EH (cell line): Measurements from ENCODE around the gene MYH9.
"Not testable (repeated sequence)": the region's sequence is repeated elsewhere in the genome, so short reads cannot be mapped to it uniquely, and the experiment has no call there.

Source experiments
- DNase-seq: peaks from one replicate; pipeline ENCODE4 v3.0.0-alpha.2; 2015; ENCODE audit warnings: low read depth

Gene MYH9

DNA sequence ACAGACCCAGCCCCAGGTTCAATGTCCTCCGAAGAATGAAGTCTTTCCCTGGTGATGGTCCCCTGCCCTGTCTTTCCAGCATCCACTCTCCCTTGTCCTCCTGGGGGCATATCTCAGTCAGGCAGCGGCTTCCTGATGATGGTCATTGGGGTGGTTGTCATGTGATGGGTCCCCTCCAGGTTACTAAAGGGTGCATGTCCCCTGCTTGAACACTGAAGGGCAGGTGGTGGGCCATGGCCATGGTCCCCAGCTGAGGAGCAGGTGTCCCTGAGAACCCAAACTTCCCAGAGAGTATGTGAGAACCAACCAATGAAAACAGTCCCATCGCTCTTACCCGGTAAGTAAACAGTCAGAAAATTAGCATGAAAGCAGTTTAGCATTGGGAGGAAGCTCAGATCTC, 120.7 kb downstream of the MYH9 start:
- peak; percentile 16 for DNase-seq

DNA sequence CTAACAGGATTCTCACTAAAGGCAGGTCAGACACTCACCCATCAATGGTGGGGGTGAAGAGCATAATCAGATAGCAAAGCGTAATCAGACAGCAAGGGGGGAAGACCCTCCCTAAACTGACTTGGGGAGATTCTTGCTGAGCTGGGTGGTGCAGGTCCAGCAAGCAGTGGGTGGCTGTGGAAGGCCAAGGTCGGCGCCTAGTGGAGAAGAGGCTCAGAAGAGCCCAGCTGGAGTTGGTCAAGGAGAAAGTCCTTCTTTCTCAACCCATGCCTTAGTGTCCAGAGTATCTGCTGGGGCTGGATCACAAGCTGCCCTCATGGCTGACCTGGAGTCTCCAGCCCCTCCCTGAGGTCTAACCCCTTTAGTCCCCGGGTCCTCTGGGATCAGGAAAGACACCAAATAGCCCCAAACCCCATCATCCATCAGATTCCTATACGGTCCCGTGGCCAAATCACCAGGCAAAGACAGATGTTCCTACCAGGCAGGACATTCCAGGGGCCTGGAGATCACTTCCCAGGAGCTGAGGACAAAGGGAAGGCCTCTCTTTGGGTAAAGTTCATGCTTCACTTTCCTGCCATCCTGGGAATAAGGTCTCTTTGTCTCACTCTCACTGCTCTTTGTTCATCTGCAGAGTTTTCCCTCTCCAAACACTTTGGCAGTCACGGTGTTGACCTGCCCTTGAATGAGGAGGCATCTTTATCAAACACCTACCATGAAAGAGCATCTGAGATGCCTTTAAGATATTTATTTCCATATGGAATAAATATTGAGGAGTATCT, 123.7 kb downstream of the MYH9 start:
- DNase-seq = peak; percentile 11

DNA sequence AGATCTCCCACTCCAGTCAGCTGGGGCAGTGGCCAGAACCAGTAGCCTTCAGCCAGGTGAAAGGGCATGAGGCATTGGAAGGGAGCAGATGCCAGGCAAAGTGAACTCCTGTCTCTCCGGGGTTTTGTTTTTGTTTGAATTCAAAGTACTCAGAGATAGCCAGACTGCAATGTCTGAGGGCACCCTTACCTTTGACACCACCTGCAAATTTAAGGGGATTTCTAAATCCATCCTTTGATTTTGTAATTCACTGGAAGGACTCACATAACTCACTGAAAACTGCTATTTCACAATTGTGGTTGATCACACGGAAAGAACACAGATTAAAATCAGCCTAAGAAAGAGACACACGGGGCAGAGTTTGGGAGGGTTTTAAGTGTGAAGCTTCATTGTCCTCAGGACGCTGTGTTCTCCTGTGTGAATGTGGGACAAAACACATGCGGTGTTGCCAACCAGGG, 124.5 kb downstream of the MYH9 start:
- peak; percentile 28 for DNase-seq

DNA sequence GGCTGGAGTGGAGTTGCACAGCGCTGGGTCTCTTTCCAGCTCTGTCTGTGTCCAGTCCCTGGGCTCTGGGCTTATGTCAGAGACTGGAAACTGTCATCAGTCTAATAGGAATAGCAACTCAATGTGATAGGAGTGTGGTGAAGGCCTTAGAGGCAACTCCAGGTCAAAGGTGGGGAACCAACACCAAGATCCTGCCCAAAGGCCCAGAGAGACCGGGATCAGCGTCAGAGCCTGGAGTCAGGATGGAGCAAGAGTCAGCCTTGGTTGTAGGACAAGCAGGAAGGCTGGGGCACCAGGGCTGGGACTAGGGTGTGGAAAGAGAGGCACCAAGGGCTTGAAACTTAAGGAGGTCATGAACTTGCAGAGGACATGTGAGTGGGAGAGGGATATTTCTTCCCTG, 125.5 kb downstream of the MYH9 start:
- not testable (repeated sequence) for DNase-seq

DNA sequence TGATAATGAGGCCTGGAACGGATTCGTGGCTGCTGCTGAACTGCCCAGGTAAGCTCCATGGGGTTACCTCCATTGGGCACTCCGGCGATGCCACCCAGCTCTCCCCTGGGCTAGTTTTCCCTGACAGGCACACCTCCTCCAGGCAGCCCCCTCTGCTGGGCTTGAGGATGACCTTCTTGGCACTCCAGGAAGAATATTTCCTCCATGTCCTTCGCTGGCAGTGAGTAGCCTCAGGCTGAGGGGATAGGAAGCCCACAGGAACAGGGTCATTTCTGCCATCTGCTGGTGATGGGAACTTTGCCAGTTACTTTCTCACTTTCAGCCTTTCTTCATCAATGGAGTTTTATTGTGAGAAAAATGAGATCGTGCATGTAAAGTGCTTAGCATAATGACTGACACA, 126.1 kb downstream of the MYH9 start:
- not testable (repeated sequence) for DNase-seq

DNA sequence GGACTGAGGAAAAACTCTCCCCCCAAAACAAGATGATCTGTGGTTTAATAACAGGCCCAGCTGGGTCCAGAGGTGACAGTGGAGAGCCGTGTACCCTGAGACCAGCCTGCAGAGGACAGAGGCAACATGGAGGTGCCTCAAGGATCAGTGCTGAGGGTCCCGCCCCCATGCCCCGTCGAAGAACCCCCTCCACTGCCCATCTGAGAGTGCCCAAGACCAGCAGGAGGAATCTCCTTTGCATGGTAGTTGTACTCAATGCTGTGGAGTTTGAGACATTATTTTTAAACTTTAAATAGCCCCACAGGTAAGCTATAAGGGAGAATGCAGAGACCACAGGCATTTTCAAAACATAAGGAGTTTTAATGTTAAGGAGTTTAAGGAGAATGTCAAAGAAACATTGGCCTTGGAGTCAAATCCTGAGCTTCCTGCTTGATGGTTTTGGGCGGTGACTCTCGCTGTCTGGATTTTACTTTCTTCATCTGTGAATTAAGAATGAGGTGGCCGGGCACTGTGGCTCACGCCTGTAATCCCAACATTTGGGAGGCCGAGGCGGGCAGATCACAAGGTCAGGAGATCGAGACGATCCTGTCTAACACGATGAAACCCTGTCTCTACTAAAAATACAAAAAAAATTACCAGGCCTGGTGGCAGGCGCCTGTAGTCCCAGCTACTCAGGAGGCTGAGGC, 128.0 kb downstream of the MYH9 start:
- DNase-seq = no peak

DNA sequence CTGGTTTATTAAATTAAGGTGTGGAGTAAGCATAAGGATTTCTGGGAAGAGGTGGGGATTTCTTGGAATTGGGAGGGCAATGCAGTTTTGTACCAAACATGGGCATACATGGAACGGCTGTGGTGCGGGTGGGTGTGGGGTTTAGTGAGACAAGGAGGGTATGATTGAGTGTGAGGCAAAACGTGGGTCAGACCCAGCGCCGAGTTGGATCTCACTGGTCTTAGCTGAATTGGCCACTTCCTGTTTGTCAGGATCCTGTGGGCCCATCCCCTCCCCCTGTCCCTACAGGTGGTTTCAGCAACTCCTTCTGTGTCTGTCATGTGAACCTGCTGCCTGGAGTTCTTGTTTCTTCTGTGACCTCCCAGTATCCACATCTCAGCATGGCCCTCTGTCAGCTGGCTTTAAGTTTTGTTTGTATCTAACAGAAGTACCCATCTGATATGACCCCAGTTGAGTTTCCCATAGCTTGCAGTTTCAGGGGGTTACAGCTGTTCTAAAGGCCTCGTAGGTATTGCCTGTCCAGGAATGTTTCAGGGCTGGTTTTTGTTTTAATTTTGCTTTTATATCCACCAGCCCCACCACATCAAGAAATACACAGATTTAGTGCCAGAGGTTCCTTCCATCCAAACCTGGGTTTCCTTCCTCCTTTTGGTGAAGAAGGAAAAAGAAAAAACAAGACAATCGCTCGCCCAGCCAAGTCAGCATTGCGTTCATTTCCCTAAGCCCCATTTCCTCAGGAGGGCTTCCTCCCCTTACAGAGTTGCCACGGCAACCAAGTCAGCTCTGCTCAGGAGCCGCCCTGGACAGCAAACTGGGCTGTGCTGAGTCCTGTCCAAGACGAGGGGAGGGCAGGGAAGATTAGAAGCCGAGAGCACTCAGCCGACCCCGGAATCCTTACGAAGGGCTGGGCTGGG, 128.8 kb downstream of the MYH9 start:
- no peak for DNase-seq

DNA sequence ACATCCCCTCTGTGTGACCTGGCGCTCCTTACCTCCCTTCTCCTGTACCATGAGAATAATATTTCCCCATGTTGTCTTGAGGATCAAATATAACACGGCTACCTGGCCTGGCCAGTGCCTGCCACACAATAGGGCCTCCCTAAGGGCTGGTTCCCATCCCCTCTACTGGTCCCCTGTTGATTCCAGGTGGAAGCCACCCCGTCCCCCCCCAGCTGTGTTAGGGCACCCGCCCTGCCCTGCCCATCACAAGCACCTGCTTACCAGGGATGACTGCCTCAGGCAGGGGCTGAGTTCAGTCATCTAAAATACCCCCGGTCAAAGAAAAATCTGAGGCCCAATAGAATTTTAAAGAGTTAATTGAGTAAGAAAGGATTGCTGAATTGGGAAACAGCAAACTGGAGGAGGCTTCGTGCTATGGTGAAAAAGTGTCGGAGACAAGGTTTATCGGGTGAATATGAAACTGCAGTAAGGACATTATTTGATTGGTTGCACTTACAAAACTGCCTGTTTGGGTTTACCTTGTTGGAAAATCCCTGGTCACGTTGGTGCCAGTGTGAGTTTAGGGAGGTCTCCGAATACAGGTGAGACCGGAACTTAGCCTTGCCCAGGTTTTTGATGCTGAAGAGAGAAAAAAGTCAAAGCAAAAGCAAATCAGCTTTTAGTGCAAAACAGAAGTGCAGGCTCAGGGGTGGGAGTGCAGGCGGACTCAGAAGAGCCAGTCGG, 129.7 kb downstream of the MYH9 start:
- no peak for DNase-seq

DNA sequence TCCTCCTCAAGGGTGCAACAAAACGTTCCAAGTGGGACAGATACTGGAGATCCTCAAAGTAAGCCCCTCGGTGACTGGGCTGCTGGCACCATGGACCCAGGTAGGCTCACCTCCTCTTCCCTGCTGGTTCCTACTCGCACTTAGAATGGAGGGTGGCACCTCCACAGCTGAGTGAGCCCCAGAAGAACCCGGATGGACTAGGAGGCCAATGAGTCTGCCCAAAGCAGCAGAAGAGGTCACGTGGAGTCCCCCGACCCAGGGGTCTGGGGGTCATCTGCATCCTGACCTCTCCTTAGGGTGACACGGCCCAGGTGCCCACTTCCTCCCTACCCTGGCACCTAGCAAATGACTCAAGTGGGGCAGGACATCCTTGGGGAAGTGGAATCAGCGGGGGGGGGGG, 130.5 kb downstream of the MYH9 start:
- no peak for DNase-seq

DNA sequence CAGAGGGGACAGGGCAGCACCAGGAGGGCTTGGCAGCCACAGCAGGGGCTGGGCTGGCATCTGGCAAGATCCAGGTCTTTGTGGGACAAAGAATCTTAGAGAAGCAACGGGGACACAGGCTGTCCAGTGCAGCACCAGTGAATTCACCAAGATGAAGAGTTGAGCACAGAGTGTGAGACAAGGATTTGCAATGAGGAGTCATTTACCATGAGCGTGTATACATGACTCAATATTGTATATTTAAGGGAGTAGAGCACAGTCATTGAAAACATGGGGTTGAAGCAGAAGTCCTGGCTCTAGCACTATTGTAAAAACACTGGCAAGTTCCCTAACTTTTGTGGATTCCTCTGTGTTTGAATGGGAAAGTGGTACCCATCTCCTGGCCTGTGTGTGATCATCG, 131.3 kb downstream of the MYH9 start:
- no peak for DNase-seq

DNA sequence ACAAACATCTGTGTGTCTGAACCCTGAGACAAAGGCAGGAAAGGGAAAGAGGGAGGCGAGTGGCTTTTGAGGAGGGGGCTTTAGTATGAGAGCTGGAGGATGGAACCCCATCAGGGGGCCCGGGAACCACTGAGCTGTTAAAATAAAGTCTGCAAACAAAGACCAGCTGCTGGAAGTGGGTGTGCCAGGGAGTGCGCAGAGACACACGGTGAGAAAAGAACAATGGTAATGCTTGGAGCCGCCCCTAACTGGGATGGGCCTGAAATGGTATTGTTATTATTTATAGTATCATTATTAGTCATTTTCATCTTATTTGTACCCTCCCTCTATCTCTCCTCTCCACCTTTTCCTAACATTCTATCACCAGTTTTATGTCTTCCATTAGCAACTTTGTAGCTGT, 132.2 kb downstream of the MYH9 start:
- not testable (repeated sequence) for DNase-seq

DNA sequence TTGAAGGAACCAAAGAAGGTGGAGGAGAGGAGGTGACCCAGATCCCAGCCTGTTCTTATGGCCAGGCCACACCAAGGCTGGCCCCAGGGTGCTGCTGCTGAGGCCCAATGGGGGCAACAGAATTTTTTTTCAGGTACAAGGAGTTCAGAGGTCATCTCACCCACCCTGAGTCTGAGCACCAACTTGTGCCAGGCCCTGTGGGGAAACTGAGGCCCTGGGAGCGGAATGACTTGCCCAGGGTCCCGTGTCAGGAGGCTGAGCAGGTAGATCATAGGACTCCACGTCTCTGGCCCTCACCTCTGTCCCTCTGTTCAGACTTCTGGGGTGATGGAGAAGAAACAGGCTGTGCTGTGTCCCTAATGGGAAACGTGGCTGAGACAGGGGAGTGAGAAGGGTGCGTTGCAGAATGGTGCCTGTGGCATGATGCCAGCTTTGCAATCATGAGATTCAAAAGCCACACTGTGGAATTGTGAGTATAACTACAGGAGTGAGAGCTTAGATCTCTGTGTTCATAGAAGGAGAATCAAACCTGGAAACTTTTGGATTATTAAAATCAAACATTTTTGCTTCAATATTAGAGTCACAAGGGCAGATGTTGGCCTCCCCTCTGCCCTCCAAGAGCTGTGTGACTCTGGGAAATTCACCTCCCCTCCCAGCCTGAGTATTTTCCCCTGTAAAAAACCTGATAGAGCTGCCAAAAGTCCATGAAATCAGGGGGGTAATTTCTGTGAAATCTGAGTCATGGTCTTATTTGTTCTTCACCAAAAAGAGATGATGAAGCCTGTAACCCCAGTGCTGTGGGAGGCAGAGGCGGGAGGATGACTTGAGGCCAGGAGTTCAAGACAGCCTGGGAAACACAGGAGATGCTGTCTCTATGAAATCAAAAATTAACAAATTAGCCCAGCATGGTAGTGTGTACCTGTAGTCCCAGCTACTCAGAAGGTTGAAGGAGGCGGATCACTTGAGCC, 134.0 kb downstream of the MYH9 start:
- DNase-seq = no peak

DNA sequence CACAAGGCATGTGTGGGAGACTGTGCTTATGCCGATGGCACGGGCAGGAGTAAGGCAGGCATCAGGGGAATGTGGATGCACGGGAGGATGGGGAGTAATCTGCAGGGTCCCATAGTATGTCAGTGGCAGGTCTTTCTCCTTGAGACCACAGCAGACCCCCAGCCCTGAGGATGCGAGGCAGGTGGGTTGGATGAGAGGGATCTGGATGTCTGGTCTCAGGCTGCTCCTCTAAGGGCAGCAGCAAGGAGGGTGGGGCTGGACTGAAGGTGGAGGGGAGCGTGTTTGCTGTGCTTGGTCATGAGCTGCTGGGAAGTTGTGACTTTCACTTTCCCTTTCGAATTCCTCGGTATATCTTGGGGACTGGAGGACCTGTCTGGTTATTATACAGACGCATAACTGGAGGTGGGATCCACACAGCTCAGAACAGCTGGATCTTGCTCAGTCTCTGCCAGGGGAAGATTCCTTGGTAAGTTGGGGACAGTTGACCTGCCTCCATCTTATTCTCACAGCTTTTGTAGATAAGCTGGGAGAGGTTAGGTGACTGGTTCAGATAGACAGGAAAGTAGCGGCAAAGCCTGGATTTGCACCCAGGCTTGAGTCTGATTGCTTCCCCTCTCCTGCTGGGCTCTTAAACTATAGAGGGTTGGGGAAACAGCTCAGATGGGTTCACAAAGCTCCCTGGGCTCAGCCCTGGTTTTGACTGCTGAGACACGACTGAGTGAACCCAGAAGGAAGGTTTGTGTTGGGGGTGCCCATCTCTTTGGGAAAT, 134.8 kb downstream of the MYH9 start, which contains the start of gene APOL1:
APOL1 (plus strand) TSS at position 380 of the 769 bp plus-strand sequence. CDS start 1,823 bp downstream, outside the sequence.
- peak; percentile 63 for DNase-seq

DNA sequence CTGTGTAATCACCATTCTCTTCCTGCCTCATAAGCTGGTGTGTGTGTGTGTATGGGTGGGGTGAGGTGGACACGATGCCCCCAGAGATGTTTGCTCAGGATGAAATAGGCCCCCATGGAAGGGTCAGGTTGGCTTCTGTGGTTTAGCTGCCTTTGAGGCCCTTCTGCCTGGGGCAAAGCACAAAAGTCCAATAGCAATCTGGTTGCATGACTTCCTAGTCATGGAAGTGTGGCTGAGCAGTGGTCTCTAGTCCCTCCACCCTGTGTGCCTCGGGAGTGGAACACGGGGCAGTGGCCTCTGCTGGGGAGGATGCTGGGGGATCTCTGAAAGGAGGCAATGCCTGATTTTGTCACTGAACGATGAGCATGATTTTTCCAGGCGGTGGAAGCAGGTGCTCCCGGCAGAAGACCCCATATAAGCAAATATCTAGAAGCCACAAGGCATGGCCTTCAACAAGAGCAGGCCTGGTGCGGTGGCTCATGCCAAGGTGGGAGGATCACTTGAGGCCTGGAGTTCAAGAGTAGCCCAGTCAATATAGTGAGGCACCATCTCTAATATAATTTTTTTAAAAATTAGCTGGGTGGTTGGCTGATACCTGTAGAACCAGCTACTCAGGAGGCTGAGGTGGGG, 135.7 kb downstream of the MYH9 start:
- not testable (repeated sequence) for DNase-seq

DNA sequence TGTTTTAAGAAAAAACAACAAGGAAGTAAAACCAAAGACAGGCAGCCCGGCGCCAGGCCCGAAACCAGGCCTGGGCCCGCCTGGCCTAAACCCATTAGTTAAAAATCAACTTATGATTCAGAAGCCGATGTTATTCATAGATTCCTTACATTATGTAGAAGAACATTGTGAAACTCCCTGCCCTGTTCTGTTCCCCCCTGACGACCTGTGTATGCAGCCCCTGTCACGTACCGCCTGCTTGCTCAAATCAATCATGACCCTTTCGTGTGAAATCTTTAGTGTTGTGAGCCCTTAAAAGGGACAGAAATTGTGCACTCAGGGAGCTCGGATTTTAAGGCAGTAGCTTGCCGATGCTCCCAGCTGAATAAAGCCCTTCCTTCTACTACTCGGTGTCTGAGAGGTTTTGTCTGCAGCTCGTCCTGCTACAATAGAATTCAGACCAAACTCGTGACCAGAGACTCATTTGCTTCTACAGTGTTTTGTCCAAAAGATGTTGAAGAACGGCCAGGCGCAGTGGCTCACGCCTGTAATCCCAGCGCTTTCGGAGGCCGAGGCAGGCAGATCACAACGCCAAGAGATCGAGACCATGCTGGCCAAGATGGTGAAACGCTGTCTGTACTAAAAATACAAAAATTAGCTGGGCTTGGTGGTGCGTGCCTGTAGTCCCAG, 137.3 kb downstream of the MYH9 start:
- DNase-seq = not testable (repeated sequence)

DNA sequence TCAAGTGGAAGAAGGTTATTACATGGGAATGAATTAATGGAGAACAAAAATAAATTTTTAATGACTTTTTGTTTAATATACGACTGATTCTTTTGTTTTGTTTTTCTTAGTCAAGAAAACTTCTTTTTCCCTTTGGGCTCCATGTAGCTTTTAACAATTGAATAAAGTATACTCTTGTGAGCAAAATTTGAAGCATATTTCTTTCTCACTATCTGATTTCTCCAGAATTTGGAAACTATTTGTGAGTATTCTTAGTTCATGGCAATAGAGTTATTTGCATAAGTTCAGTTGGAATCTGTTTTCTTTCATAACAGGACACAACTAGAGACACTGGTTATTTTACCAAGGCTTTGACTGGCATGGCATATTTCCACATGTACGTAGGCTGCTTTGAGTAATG, 138.6 kb downstream of the MYH9 start:
- DNase-seq = no peak

DNA sequence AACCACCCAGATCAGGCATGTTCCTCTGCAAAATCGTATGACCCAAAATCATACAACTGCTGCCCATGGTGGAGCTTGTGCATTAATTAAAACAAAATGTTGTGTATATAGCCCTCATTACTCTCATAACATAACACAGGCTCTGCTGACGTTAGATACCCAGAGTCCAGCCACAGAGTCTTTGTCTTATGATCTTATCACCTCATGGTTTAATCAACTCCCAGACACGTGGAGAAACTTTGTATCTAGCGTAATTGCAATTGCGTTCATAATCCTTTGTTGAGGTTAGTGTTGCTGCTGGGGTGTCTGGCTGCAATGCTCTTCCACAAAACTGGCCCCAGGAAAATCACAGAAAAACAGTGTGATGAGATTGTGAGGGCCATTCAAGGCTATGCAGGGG, 139.8 kb downstream of the MYH9 start:
- DNase-seq = no peak

DNA sequence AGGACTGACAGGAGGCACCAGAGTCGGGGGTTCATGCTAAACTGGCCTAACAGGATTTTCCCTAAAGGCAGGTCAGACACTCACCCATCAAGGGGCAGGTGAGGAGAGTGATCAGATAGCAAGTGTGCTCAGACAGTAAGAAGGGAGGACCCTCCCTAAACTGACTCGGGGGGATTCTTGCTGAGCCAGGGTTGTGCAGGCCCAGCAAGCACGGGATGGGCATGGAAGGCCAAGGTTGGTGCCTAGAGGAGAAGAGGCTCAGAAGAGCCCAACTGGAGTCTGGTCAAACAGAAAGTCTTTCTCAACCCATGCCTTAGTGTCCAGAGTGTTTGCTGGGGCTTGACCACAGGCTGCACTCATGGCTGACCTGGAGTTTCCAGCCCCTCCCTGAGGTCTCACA, 141.0 kb downstream of the MYH9 start:
- DNase-seq = no peak
